Brain microvascular endothelial cell (primary cell): Measurements from ENCODE around the gene ADAM33.

Experiments used
- DNase-seq: peaks from one replicate; pipeline ENCODE4 v3.0.0-alpha.2; 2020
- H3K27ac ChIP-seq: fragments of 250-450 bp; sonication (Bioruptor Pico); 2 replicates; pipeline ENCODE4 v1.5.1; 2020; ENCODE audit warnings: mild to moderate bottlenecking, moderate library complexity
- H3K27me3 ChIP-seq: fragments of 250-450 bp; sonication (Bioruptor Pico); replicated peaks from 2 replicates; pipeline ENCODE4 v1.5.1; 2020; ENCODE audit warnings: mild to moderate bottlenecking
- H3K36me3 ChIP-seq: fragments of 250-450 bp; sonication (Bioruptor Pico); replicated peaks from 2 replicates; pipeline ENCODE4 v1.5.1; 2020; ENCODE audit warnings: mild to moderate bottlenecking
- H3K4me3 ChIP-seq: 2 replicates; pipeline ENCODE4 v1.5.1; 2011; ENCODE audit warnings: low read depth, mild to moderate bottlenecking, control low read depth, low read length, moderate library complexity
- in situ Hi-C: cut with HindIII; loops from 2 replicates; pipeline ENCODE4 v1.10.0; 2017; ENCODE audit warnings: low sequenced_read_pairs, low pct_ligation_motif_present
- TF ChIP-seq, protein P1 (sequence below): IDR thresholded peaks from 2 replicates; pipeline ENCODE4 v1.5.1; 2011; ENCODE audit warnings: low read depth, mild to moderate bottlenecking, moderate library complexity, low read length, control low read depth, inconsistent platforms; ENCODE audit errors: missing control alignments

ADAM33 gene

DNA sequence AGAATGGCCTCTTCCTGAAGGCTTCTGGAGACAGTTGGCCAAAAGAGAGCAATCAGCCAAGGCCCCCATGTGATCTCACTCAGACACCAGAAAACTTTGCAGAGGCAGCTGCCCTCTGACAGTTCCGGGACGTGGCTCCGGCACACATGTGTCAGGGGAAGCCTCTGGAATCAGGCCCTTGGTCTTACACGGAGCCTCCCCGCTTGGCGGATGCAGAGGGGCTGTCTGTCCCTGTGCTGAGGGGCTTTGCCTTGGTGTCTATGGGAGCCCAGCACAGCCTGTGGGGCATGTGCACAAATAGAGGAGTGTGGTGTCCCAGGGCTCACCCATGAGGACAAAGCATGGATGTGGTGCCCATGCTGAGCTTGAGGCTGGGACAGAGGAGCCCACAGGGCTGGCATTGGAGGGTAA lies 16.8 kb upstream of the ADAM33 start:
- TF ChIP-seq, protein P1, sequence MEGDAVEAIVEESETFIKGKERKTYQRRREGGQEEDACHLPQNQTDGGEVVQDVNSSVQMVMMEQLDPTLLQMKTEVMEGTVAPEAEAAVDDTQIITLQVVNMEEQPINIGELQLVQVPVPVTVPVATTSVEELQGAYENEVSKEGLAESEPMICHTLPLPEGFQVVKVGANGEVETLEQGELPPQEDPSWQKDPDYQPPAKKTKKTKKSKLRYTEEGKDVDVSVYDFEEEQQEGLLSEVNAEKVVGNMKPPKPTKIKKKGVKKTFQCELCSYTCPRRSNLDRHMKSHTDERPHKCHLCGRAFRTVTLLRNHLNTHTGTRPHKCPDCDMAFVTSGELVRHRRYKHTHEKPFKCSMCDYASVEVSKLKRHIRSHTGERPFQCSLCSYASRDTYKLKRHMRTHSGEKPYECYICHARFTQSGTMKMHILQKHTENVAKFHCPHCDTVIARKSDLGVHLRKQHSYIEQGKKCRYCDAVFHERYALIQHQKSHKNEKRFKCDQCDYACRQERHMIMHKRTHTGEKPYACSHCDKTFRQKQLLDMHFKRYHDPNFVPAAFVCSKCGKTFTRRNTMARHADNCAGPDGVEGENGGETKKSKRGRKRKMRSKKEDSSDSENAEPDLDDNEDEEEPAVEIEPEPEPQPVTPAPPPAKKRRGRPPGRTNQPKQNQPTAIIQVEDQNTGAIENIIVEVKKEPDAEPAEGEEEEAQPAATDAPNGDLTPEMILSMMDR, result no peak
- no peak for DNase-seq
- Histone ChIP-seq H3K27ac (no peak overlapping the region), H3K4me3 (no peak overlapping the region), H3K36me3 (no peaks in the 10 kb centered on the region), H3K27me3 (no peaks in the 10 kb centered on the region)
- in situ Hi-C loops, result no loop called here

DNA sequence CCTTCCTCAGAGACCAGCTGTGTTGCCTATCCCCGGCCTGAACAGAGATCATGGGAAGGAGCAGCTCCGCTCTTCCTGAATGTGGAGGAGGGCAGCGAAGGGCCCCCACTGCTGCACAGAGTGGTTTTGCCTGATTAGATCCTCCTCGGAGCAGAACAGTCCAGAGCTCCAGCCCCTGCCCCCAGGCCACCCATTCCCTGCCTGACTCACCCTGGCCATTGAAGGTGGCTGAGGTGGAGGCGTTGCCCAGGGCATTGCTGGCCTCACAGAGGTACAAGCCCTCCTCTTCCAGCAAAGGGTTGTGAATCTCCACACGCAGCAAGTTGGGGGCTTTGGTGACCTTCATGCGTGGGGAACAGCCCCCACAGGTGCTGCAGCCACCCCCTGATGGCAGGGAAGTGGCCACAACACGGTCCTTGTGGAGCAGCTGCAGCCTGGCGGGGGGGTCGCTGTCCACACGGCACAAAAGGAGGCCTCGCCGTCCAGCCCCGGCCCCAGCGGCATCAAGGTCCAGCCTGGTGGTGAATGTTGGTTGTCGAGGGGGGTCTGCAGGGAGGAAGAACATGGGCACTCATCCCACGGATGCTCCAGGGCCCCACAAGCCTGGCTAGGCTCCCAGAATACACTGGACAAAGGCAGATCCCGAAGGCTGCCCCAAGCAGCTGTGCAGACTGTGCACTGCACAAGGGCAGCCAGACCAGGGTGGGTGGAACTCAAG lies 15.9 kb upstream of the ADAM33 start:
- no peak overlapping the region for H3K27ac ChIP-seq
- in situ Hi-C loops, result no loop called here
- DNase-seq, result no peak
- TF ChIP-seq, protein P1, result no peak
- H3K27me3 ChIP-seq, result no peaks in the 10 kb centered on the region
- H3K36me3 ChIP-seq, result no peaks in the 10 kb centered on the region
- H3K4me3 ChIP-seq, result no peak overlapping the region

DNA sequence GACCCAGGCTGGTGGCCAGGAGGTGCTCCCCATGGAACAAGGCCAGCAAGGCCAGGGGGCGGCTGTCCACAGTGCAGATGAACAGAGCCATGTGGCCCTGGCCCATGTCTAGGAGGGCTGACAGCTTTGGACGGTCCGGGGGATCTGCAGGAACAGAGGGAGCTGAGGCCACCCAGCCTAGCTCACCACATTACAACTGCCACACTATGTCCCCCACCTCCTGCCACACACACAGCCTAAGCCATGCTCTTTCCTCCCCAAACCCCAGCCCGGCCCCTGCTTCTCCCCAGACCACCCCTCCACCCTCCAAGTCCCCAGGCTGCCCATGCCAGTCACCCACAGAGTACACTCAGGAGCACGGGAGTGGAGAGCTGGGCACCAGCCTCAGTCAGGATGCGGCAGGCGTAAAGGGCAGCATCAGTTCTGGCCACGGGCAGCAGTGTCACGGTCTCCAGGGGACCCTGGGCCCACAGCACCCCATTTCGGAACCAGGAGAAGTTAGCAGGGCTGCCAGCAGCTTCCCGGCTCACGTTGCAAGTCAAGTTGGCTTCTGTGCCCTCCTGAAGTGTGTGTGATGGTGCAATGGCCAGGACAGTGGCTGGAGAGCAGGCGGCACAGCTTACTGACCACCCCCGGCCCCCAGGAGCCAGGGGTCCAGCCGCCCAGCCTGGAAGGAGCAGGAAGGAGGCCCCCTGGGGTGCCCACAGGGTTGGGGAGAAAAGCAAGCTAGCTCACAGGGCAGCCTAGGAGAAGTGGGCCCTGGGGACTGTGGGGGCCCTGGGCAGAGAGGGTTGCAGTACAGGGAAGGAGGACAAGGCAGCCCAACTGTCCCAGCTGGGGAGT lies 15.2 kb upstream of the ADAM33 start:
- no peaks in the 10 kb centered on the region for H3K27me3 ChIP-seq
- no peak overlapping the region for H3K27ac ChIP-seq
- TF ChIP-seq, protein P1, result no peak
- in situ Hi-C loops, result no loop called here
- no peak for DNase-seq
- no peaks in the 10 kb centered on the region for H3K36me3 ChIP-seq
- H3K4me3 ChIP-seq, result no peak overlapping the region

DNA sequence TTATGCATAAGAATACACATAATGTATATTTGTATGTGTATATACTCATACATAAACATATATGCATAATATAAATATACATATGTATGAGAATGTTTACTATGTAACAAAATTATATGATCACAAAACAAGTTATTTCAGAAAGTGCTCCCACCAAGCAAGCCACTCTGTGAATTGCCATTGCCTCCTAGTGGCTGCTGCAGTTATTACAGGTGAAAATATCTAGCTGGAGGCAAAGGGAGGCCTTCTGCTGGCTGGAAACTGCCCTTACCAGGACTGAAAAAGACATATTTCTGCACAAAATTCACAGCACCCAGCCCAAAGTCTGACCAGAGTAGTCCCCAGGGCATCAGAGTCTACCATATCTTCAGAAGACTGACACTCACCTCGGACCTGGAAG lies 14.4 kb upstream of the ADAM33 start:
- DNase-seq, result no peak
- H3K27ac ChIP-seq, result no peak overlapping the region
- H3K27me3 ChIP-seq, result no peaks in the 10 kb centered on the region
- no peak overlapping the region for H3K4me3 ChIP-seq
- in situ Hi-C loops, result no loop called here
- no peaks in the 10 kb centered on the region for H3K36me3 ChIP-seq
- TF ChIP-seq, protein P1, result peak; percentile 68

DNA sequence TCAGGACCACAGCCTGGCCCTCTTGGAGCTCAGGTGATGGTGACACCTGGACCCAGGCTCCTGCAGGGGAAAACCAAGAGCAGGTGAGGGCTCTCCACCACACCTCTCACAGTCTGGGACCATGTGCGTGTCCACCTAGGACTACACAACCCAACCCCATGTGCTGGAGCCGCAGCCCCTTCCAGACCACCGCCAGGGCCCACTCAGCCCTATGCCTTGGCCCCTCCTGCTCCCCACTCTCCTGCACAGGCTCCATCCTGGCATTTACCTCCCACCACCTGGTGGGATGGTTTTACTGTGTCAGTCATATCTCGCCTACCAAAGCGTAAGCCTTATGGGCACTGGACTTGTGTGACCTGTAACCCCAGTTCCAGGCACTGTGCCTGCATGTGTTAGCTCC lies 13.1 kb upstream of the ADAM33 start:
- H3K27ac ChIP-seq, result no peak overlapping the region
- H3K27me3 ChIP-seq, result no peaks in the 10 kb centered on the region
- no peak for DNase-seq
- H3K4me3 ChIP-seq, result no peak overlapping the region
- H3K36me3 ChIP-seq, result no peaks in the 10 kb centered on the region
- TF ChIP-seq, protein P1, result no peak
- in situ Hi-C loops, result no loop called here

DNA sequence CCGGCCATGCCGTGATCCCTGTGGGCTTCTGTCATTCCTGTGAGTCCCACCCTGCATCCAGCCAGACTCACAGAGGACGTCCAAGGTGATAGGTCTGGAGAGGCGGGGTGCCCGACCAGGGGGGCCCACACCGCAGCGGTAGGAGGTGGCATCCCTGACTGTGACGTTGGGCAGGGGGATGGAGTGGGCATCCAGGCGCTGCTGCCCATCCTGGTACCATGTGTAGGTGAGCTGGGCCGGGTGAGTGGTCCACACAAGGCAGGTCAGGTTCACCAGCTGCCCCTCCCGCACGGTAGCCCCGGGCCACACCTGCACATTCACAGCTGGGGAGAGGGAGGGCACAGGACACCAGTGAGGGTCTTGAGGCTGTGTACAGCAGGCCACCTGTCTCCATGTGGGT lies 11.6 kb upstream of the ADAM33 start:
- H3K27me3 ChIP-seq, result no peaks in the 10 kb centered on the region
- in situ Hi-C loops, result no loop called here
- no peak overlapping the region for H3K4me3 ChIP-seq
- H3K27ac ChIP-seq, result no peak overlapping the region
- H3K36me3 ChIP-seq, result no peaks in the 10 kb centered on the region
- no peak for DNase-seq
- TF ChIP-seq, protein P1, result no peak
